GM23338 (cell line): ENCODE data around the gene KCNMA1. TPM values are rescaled to one million over a fixed set of nuclear protein-coding genes. Genes with fewer than 3 reads are reported as not detected.

Source experiments
- ATAC-seq: fragments of 200-7000 bp; cut with Tn5 transposase; 3 replicates; pipeline ENCODE4 v1.9.1; 2020
- DNase-seq: peaks from one replicate; pipeline ENCODE4 v3.0.0-alpha.2; 2015; ENCODE audit warnings: low spot score
- H2AFZ ChIP-seq: fragments of 200-600 bp; sonication (generic); 2 replicates; pipeline ENCODE4 v1.8.0; 2016; ENCODE audit warnings: antibody characterized with exemption, mild to moderate bottlenecking, moderate library complexity
- H3F3A ChIP-seq: fragments of 200-600 bp; sonication (generic); replicated peaks from 2 replicates; pipeline ENCODE4 v1.8.0; 2017; ENCODE audit warnings: antibody characterized with exemption, mixed run types, low read depth
- H3K27ac ChIP-seq: fragments of 200-600 bp; sonication (generic); 2 replicates; pipeline ENCODE4 v1.6.1; 2016; ENCODE audit warnings: low read depth
- H3K27me3 ChIP-seq: fragments of 200-600 bp; sonication (generic); 2 replicates; pipeline ENCODE4 v1.8.0; 2016; ENCODE audit warnings: mild to moderate bottlenecking, mixed run types, moderate library complexity; ENCODE audit not compliant: insufficient read depth
- H3K36me3 ChIP-seq: fragments of 200-600 bp; sonication (generic); 2 replicates; pipeline ENCODE4 v1.8.0; 2016; ENCODE audit warnings: mild to moderate bottlenecking; ENCODE audit not compliant: insufficient read depth
- H3K4me1 ChIP-seq: fragments of 200-600 bp; sonication (generic); 2 replicates; pipeline ENCODE4 v1.8.0; 2016; ENCODE audit warnings: mild to moderate bottlenecking, moderate library complexity; ENCODE audit not compliant: insufficient read depth
- H3K4me2 ChIP-seq: fragments of 200-600 bp; sonication (generic); 2 replicates; pipeline ENCODE4 v1.7.1; 2017; ENCODE audit warnings: mixed run types
- H3K4me3 ChIP-seq: fragments of 200-600 bp; sonication (generic); 2 replicates; pipeline ENCODE4 v1.6.1; 2016; ENCODE audit warnings: mixed run types
- H3K79me2 ChIP-seq: fragments of 200-600 bp; sonication (generic); replicated peaks from 2 replicates; pipeline ENCODE4 v1.8.0; 2017; ENCODE audit warnings: mild to moderate bottlenecking; ENCODE audit not compliant: insufficient read depth
- H3K9me2 ChIP-seq: fragments of 200-600 bp; sonication (generic); 2 replicates; pipeline ENCODE4 v1.8.0; 2017; ENCODE audit not compliant: insufficient read depth
- H4K20me1 ChIP-seq: fragments of 200-600 bp; sonication (generic); replicated peaks from 2 replicates; pipeline ENCODE4 v1.8.0; 2017; ENCODE audit warnings: mild to moderate bottlenecking; ENCODE audit not compliant: insufficient read depth
- H3K27ac Mint-ChIP-seq: 2 replicates; pipeline ENCODE4 v1.8.0; 2020; ENCODE audit warnings: inconsistent platforms, mild to moderate bottlenecking, moderate library complexity, mixed read lengths
- H3K27me3 Mint-ChIP-seq: 3 replicates; pipeline ENCODE4 v1.8.0; 2022; ENCODE audit warnings: low read depth, mild to moderate bottlenecking, moderate library complexity, mixed read lengths, inconsistent platforms; ENCODE audit not compliant: insufficient read depth, poor library complexity
- H3K36me3 Mint-ChIP-seq: 3 replicates; pipeline ENCODE4 v1.8.0; 2021; ENCODE audit warnings: low read depth, mild to moderate bottlenecking, inconsistent platforms, moderate library complexity, mixed read lengths
- H3K4me1 Mint-ChIP-seq: 3 replicates; pipeline ENCODE4 v1.8.0; 2020; ENCODE audit warnings: mild to moderate bottlenecking, inconsistent platforms, mixed read lengths
- H3K4me3 Mint-ChIP-seq: 3 replicates; pipeline ENCODE4 v1.8.0; 2021; ENCODE audit warnings: moderate library complexity, mild to moderate bottlenecking, inconsistent platforms, mixed read lengths
- H3K9me3 Mint-ChIP-seq: 3 replicates; pipeline ENCODE4 v1.8.0; 2020; ENCODE audit warnings: moderate library complexity, mild to moderate bottlenecking, inconsistent platforms, mixed read lengths
- CREB1 ChIP-seq: fragments of 250-450 bp; sonication (Bioruptor Pico); IDR thresholded peaks from 2 replicates; pipeline ENCODE4 v1.5.0; 2020; ENCODE audit warnings: low read depth, mild to moderate bottlenecking, moderate library complexity
- EZH2 ChIP-seq: fragments of 200-600 bp; sonication (generic); IDR thresholded peaks from one replicate; pipeline ENCODE4 v1.8.0; 2017; ENCODE audit warnings: antibody characterized with exemption, mild to moderate bottlenecking, low read depth; ENCODE audit not compliant: unreplicated experiment
- EZH2phosphoT487 ChIP-seq: fragments of 200-600 bp; sonication (generic); IDR thresholded peaks from one replicate; pipeline ENCODE4 v1.8.1; 2018; ENCODE audit warnings: antibody characterized with exemption; ENCODE audit not compliant: unreplicated experiment
- JUNB ChIP-seq: IDR thresholded peaks from one replicate; pipeline ENCODE4 v1.6.1; 2016; ENCODE audit warnings: antibody characterized with exemption; ENCODE audit not compliant: unreplicated experiment
- NANOG ChIP-seq: IDR thresholded peaks from 2 replicates; pipeline ENCODE4 v1.6.1; 2016; ENCODE audit warnings: antibody characterized with exemption, borderline replicate concordance
- POLR2AphosphoS5 ChIP-seq: IDR thresholded peaks from 2 replicates; pipeline ENCODE4 v1.6.1; 2016; ENCODE audit warnings: antibody characterized with exemption, low read depth
- STAT1 ChIP-seq: IDR thresholded peaks from one replicate; pipeline ENCODE4 v1.6.1; 2016; ENCODE audit warnings: antibody characterized with exemption; ENCODE audit not compliant: unreplicated experiment
- ZNF114 ChIP-seq: fragments of 250-450 bp; sonication (Bioruptor Pico); IDR thresholded peaks from 2 replicates; pipeline ENCODE4 v1.5.0; 2020; ENCODE audit warnings: mild to moderate bottlenecking, moderate library complexity
- ZNF331 ChIP-seq: fragments of 250-450 bp; sonication (Bioruptor Pico); IDR thresholded peaks from 2 replicates; pipeline ENCODE4 v1.5.0; 2020; ENCODE audit warnings: low read depth, mild to moderate bottlenecking, moderate library complexity
- polyA plus RNA-seq: library from polyadenylated mRNA; unstranded; fragments of >200 nt; fragmentation: Nextera tagmentation; extraction: Ambion mirVana; gene quantifications from 2 replicates; pipeline ENCODE4 v1.2.1, GENCODE V29; 2016
- total RNA-seq: library from RNA; depleted of rRNA; stranded (reverse); fragments of >200 nt; shearing (Covaris generic); gene quantifications from 2 replicates; pipeline ENCODE4 v1.2.3, GENCODE V29; 2014
- TF ChIP-seq, protein P1 (sequence below), 2 experiments: fragments of 200-600 bp in 1 of 2; sonication (generic) in 1 of 2; conservative IDR thresholded peaks; 2 replicates each; pipeline versions ENCODE4 v1.5.1 to v1.6.1; 2016 to 2017; ENCODE audit warnings: antibody characterized with exemption in 2 of 2, low read depth in 2 of 2, mild to moderate bottlenecking in 2 of 2, moderate library complexity in 1 of 2
- TF ChIP-seq, protein P2 (sequence below): IDR thresholded peaks from one replicate; pipeline ENCODE4 v1.6.1; 2018; ENCODE audit warnings: antibody characterized with exemption; ENCODE audit not compliant: unreplicated experiment
- TF ChIP-seq, protein P3 (sequence below): fragments of 250-450 bp; sonication (Bioruptor Pico); IDR thresholded peaks from 2 replicates; pipeline ENCODE4 v1.5.0; 2020; ENCODE audit warnings: mild to moderate bottlenecking, moderate library complexity
- TF ChIP-seq, protein P4 (sequence below): IDR thresholded peaks from 2 replicates; pipeline ENCODE4 v1.6.1; 2016; ENCODE audit warnings: antibody characterized with exemption

KCNMA1 gene
- total and polyA plus RNA-seq, 2 experiments from 2014 or later, result 8.2 to 9.0 TPM

DNA sequence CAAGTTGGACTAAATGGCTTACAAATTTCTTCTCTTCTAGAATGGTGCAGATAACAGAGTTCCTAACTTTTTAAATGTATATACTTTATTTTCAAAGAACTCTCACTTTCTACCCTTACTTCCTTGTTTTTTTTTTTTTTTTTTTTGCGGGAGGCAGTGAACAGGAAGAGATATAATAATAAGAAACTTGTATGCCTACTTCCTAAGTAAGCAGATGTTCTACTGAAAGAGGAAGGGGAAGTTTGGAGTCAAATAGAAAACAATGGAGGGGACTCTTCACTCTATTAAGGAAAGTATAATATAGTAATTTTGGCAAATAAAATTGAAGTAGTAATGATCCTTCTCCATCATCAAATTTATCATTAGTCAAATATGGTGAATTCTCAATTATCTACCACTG is 754.0 kb downstream of the KCNMA1 start:
- Histone ChIP-seq H3K4me3 (no peak overlapping the region), H3K9me2 (peaks cover 4% of the 10 kb centered on the region; the same call in 1 of the 2 replicates), H4K20me1 (no peaks in the 10 kb centered on the region), H3K27ac (no peak overlapping the region), H3K4me1 (no peaks in the 10 kb centered on the region), H3K27me3 (no peaks in the 10 kb centered on the region), H3F3A (no peaks in the 10 kb centered on the region), H3K79me2 (no peaks in the 10 kb centered on the region), H3K4me2 (no peak overlapping the region), H3K36me3 (no peaks in the 10 kb centered on the region; the same call in 1 of the 2 replicates), H2AFZ (no peak overlapping the region)
- no peak for ATAC-seq
- no peak for TF ChIP-seq CREB1 (CRISPR knock-in tag)
- no peak for TF ChIP-seq STAT1
- TF ChIP-seq ZNF114 (CRISPR knock-in tag), result no peak
- no peak for TF ChIP-seq NANOG
- TF ChIP-seq EZH2, result no peak
- TF ChIP-seq, protein P1, sequence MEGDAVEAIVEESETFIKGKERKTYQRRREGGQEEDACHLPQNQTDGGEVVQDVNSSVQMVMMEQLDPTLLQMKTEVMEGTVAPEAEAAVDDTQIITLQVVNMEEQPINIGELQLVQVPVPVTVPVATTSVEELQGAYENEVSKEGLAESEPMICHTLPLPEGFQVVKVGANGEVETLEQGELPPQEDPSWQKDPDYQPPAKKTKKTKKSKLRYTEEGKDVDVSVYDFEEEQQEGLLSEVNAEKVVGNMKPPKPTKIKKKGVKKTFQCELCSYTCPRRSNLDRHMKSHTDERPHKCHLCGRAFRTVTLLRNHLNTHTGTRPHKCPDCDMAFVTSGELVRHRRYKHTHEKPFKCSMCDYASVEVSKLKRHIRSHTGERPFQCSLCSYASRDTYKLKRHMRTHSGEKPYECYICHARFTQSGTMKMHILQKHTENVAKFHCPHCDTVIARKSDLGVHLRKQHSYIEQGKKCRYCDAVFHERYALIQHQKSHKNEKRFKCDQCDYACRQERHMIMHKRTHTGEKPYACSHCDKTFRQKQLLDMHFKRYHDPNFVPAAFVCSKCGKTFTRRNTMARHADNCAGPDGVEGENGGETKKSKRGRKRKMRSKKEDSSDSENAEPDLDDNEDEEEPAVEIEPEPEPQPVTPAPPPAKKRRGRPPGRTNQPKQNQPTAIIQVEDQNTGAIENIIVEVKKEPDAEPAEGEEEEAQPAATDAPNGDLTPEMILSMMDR (conservative IDR thresholded peaks at IDR 0.05; ENCODE audit: low read depth in 2 of 2), result no peak
- TF ChIP-seq POLR2AphosphoS5, result no peak
- TF ChIP-seq, protein P2, sequence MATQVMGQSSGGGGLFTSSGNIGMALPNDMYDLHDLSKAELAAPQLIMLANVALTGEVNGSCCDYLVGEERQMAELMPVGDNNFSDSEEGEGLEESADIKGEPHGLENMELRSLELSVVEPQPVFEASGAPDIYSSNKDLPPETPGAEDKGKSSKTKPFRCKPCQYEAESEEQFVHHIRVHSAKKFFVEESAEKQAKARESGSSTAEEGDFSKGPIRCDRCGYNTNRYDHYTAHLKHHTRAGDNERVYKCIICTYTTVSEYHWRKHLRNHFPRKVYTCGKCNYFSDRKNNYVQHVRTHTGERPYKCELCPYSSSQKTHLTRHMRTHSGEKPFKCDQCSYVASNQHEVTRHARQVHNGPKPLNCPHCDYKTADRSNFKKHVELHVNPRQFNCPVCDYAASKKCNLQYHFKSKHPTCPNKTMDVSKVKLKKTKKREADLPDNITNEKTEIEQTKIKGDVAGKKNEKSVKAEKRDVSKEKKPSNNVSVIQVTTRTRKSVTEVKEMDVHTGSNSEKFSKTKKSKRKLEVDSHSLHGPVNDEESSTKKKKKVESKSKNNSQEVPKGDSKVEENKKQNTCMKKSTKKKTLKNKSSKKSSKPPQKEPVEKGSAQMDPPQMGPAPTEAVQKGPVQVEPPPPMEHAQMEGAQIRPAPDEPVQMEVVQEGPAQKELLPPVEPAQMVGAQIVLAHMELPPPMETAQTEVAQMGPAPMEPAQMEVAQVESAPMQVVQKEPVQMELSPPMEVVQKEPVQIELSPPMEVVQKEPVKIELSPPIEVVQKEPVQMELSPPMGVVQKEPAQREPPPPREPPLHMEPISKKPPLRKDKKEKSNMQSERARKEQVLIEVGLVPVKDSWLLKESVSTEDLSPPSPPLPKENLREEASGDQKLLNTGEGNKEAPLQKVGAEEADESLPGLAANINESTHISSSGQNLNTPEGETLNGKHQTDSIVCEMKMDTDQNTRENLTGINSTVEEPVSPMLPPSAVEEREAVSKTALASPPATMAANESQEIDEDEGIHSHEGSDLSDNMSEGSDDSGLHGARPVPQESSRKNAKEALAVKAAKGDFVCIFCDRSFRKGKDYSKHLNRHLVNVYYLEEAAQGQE, result no peak
- TF ChIP-seq, protein P3, sequence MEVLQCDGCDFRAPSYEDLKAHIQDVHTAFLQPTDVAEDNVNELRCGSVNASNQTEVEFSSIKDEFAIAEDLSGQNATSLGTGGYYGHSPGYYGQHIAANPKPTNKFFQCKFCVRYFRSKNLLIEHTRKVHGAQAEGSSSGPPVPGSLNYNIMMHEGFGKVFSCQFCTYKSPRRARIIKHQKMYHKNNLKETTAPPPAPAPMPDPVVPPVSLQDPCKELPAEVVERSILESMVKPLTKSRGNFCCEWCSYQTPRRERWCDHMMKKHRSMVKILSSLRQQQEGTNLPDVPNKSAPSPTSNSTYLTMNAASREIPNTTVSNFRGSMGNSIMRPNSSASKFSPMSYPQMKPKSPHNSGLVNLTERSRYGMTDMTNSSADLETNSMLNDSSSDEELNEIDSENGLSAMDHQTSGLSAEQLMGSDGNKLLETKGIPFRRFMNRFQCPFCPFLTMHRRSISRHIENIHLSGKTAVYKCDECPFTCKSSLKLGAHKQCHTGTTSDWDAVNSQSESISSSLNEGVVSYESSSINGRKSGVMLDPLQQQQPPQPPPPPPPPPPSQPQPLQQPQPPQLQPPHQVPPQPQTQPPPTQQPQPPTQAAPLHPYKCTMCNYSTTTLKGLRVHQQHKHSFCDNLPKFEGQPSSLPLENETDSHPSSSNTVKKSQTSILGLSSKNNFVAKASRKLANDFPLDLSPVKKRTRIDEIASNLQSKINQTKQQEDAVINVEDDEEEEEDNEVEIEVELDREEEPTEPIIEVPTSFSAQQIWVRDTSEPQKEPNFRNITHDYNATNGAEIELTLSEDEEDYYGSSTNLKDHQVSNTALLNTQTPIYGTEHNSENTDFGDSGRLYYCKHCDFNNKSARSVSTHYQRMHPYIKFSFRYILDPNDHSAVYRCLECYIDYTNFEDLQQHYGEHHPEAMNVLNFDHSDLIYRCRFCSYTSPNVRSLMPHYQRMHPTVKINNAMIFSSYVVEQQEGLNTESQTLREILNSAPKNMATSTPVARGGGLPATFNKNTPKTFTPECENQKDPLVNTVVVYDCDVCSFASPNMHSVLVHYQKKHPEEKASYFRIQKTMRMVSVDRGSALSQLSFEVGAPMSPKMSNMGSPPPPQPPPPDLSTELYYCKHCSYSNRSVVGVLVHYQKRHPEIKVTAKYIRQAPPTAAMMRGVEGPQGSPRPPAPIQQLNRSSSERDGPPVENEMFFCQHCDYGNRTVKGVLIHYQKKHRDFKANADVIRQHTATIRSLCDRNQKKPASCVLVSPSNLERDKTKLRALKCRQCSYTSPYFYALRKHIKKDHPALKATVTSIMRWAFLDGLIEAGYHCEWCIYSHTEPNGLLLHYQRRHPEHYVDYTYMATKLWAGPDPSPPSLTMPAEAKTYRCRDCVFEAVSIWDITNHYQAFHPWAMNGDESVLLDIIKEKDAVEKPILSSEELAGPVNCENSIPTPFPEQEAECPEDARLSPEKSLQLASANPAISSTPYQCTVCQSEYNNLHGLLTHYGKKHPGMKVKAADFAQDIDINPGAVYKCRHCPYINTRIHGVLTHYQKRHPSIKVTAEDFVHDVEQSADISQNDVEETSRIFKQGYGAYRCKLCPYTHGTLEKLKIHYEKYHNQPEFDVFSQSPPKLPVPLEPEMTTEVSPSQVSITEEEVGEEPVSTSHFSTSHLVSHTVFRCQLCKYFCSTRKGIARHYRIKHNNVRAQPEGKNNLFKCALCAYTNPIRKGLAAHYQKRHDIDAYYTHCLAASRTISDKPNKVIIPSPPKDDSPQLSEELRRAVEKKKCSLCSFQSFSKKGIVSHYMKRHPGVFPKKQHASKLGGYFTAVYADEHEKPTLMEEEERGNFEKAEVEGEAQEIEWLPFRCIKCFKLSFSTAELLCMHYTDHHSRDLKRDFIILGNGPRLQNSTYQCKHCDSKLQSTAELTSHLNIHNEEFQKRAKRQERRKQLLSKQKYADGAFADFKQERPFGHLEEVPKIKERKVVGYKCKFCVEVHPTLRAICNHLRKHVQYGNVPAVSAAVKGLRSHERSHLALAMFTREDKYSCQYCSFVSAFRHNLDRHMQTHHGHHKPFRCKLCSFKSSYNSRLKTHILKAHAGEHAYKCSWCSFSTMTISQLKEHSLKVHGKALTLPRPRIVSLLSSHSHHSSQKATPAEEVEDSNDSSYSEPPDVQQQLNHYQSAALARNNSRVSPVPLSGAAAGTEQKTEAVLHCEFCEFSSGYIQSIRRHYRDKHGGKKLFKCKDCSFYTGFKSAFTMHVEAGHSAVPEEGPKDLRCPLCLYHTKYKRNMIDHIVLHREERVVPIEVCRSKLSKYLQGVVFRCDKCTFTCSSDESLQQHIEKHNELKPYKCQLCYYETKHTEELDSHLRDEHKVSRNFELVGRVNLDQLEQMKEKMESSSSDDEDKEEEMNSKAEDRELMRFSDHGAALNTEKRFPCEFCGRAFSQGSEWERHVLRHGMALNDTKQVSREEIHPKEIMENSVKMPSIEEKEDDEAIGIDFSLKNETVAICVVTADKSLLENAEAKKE, result no peak
- no peak for TF ChIP-seq EZH2phosphoT487
- TF ChIP-seq JUNB, result no peak
- no peak for TF ChIP-seq ZNF331 (CRISPR knock-in tag)
- TF ChIP-seq, protein P4, sequence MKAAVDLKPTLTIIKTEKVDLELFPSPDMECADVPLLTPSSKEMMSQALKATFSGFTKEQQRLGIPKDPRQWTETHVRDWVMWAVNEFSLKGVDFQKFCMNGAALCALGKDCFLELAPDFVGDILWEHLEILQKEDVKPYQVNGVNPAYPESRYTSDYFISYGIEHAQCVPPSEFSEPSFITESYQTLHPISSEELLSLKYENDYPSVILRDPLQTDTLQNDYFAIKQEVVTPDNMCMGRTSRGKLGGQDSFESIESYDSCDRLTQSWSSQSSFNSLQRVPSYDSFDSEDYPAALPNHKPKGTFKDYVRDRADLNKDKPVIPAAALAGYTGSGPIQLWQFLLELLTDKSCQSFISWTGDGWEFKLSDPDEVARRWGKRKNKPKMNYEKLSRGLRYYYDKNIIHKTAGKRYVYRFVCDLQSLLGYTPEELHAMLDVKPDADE, result no peak
- peaks cover 14% of the 10 kb centered on the region for H3K4me1 Mint-ChIP-seq
- H3K4me3 Mint-ChIP-seq, result no peak overlapping the region
- H3K27me3 Mint-ChIP-seq, result peaks cover 4% of the 10 kb centered on the region
- no peak overlapping the region for H3K27ac Mint-ChIP-seq
- H3K9me3 Mint-ChIP-seq, result no peaks in the 10 kb centered on the region
- DNase-seq, result no peak
- no peaks in the 10 kb centered on the region for H3K36me3 Mint-ChIP-seq
